T-helper 1 cell (primary cell): ENCODE data around the gene DENND1A.
"Not testable (repeated sequence)": the region's sequence is repeated elsewhere in the genome, so short reads cannot be mapped to it uniquely, and the experiment has no call there.

Experiments used
- DNase-seq, 5 donors: peaks; one replicate each; pipeline ENCODE4 v3.0.0-alpha.2; 2012 to 2020

The DENND1A gene

GRCh38 chr9:123400926-123401503 is 528.9 kb downstream of the DENND1A start:
- DNase-seq = no peak

DNA sequence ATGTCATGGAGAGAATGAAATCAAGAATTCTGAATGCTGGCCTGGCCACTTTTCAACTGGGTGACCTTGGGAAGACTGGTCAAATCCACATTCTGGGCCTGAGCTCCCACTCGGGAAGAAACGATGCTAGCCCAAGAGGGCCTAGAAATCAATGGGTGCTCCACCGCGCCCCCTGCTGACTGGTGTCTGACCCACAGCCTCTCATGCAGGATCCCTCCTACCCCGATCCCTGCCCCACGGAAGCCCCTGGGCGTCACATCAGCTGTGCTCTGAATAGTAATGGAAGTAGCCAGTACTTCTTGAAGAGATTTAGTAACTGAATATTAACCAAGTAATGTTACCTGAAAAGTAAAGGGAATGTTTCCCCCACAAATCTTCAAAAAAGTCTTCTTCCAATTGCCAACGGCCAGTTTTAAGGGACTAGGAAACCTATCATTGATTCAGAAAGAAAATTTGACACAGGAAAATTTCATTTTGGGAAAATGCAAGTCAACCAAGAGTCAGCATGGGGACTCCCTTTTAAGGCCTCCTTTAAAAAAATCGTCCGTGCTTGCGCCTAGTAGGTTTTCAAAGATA is 530.0 kb downstream of the DENND1A start:
- no peak for DNase-seq

- not testable (repeated sequence) for DNase-seq
These were observed 531.0 kb downstream of the DENND1A start for GRCh38 chr9:123398938-123399337.

GRCh38 chr9:123397975-123398374 is 532.0 kb downstream of the DENND1A start:
- no peak for DNase-seq

DNA sequence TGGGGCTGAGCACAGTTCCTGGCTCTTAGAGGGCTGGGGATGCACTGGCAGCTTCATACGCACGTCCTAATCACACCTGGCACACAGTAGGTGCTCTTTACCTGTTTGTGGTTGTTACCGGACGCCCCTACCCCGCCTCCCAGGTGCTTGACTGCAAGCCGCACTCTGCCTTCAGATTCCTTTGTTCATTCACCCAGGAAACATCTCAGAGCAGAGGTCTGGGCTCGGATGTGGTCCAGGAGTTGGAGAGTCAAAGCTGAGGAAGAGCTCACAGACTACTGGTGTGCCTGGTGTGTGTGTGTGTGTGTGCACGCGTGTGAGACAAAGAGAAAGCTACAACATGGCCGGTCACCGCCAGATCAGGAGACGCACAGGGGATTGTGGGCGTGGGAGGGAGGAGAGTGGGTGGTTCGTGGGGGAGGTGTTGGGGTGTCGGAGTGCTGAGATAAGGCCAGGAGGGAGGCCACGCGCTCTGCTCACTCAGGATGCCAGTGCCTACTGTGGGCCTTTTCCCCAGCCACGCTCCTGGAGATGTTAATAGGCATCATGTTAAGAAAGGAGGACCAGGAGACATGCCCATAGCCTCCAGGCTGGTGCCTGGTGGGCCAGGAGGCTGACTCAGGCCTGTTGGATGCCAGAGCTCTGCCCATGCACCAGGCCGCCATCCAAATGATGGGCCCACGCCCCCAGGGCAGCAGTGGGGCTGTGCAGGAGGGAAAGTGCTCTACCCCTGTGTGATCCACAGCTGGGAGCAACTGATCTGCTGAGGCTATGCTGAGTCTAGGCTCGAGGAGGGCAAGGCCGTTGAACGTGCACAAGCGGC is 534.0 kb downstream of the DENND1A start:
- no peak for DNase-seq

DNA sequence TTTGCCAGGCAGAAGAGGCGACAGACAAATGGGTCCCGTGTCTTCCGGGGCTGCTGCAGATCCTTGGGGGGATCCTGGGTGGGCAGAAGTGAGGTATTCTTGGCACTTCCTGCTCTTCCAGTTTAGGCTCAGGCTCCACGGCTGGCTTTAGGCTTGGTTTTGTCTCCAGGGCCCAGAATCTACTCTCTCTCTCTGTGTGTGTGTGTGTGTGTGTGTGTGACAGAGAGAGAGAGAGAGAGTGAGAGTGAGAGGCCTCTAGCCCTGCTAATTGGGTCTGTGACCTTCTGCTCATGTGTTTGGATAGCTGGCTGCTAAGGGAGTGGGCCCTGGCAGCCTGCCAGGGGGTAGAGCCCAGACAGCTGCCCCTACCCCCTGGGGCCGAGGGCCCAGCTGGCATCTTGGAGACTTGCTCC is 534.6 kb downstream of the DENND1A start:
- no peak for DNase-seq

DNA sequence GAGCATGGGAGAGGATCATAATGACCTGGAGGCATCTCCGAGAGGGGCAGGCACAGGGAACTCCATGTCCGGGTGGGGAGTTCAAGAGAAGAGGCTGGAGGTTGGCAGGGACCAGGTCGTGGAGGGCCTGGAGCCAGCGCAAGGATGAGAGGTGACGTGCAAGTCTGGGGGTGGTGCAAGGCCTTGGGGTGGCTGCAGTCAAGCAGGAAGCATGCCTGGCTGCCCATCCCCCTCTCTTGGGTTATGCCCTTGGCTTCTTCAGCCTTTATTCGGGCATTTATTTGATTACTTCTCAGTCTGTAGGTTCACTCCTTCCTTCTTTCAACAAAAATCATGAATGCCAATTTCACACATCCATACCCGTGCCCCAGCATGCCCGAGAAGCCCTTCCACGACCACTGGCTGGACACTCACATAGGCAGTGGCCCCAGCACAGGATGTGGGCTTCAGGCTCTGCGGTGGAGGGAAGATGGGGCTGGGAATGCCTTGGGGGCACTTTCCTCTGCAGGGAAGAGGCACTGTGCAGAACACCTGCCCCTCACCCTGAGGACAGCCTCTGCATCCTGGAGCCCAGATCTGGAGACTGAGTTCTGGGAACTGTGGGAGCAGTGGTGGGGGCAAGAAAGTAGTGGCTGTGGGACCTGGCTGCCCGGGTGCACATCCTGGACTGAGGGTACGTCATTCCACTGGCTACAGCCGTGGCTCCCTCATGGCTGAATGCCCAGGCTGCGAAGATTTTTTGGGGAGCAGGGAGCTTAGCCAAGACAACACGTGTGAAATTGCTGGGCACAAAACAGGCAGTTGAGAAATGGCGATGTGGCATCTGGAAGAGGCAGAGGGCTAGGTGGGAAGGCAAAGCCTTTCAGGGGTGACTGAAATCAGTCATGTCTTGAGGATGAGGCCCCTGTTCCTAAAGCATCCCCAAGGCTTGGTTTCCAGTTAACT is 535.4 kb downstream of the DENND1A start:
- DNase-seq = no peak

DNA sequence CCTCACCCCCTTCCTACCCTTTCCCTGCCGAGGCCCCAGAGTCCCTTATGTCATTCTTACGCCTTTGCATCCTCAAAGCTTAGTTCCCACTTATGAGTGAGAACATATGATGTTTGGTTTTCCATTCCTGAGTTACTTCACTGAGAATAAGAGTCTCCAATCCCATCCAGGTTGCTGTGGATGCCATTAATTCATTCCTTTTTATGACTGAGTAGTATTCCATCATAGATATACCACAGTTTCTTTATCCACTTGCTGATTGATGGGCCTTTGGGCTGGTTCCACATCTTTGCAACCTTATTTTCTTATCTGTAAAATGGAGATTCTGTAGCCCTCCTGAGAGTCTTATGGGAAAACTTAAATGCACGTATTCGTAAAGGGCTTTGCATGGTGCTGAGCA is 537.1 kb downstream of the DENND1A start:
- no peak for DNase-seq

DNA sequence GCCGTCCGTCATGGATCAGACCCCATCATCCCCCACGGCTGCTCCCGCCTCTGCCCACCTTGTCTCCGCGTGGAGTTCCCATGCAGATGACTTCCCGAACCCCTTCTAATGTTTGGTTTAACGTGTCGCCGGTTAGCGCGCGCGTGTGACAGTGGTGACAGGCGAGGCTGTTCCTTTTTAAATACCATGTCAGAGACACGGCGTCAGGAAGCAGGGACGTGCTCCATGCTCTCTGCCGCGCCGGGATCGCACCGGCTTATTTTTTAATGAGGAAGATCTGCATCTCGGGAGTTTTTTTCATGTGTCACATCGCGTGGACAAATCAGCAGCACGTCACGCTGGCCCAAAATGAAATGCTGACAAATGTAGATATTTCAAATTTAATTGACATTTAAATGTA is 538.0 kb downstream of the DENND1A start:
- no peak for DNase-seq

- no peak for DNase-seq
These were observed 538.7 kb downstream of the DENND1A start for GRCh38 chr9:123391233-123391632.

GRCh38 chr9:123390337-123391135 is 539.4 kb downstream of the DENND1A start:
- DNase-seq = no peak

- DNase-seq = no peak
These were observed 540.2 kb downstream of the DENND1A start for GRCh38 chr9:123389698-123390097.

DNA sequence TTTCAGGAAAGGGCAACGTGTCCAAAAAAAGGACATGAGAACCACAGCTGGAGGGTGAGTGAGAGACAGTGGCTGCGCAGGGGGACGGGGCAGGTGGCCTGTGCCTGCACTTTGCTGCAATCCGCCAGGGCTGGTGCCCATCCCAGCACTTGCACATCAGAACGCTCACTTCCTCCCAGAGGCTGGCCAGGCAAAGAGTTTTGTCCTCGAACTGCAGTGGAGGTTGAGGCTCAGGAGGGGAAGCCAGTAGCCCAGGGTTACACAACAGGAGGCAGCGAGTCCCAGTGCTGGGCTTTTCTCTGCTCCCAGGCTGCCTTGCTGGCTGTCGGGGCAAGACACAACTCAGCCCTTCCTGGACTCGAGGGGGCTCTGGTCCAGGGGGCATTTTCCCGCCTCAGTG is 540.9 kb downstream of the DENND1A start:
- DNase-seq = no peak

GRCh38 chr9:123387686-123388085 is 542.2 kb downstream of the DENND1A start:
- DNase-seq = no peak

DNA sequence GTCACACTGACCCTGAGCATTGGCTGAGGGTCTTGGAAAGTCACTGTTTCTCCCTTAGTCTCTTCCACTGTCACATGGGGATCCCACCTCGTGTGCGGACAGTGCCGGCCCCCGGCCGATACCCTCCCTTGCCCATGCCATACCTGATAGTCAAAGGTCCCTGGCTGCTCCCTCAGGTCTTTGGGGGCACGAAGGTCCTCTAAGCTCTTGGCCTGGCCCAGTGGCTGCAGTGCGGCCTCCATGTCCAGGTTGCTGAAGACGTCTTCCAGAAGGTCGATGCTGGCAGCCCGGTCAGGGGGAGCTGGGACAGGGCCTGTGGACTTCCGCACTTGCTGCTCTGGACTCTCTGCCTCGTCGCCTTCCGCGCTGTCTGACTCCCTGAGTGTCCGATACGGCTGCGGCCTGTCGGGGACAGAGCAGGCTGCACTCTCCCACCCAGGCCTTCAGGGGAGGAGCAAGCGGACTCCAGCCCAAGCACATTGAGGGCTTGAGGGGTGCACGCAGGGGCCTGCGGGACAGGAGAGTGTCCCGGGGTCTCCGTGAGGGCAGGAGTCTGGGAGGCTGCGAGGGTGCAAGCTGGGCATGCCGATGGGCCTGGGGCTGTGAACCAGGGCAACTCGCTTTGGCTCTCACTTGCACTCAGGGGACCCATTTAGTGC is 546.3 kb downstream of the DENND1A start:
- DNase-seq = no peak

DNA sequence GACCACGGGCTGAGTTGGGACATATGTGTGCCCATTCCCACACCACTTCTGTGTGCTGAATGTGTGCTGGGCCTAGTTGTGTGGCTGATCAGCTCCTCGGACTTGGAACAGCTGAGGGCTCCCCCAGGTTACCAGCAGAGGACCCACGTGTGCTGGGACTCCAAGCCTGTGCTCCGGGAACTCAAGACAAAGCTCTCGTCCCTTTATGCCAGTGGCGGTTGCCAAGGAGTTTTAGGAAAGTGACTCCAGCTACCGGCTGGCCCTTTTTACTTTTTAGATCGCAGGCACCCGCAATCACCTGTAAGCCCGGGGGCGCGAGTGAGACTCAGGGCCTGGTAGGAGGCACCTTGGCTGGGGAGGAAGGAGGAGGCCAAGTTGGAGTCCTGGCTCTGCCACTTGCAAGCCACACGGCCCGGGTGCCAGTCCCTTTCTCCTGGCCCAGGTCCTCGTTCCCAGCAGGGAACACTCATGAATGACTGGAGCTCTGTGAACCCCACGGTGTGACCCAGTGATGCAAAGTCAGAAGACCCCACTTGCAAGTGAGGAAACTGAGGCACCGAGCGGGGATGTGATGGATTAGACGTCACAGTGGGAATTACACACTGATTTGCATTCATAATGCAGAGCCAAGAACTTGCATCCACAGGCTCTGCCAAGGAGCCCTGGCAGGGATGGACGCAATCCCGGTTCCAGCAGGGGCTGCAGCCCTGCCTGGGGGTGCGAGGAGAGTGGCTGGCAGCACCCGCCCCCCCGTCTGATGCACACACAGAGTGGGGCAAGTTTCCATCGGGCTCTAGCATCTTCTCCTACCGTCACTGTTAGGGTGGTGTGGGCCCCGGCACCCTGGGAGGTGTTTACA is 547.0 kb downstream of the DENND1A start:
- DNase-seq = no peak

DNA sequence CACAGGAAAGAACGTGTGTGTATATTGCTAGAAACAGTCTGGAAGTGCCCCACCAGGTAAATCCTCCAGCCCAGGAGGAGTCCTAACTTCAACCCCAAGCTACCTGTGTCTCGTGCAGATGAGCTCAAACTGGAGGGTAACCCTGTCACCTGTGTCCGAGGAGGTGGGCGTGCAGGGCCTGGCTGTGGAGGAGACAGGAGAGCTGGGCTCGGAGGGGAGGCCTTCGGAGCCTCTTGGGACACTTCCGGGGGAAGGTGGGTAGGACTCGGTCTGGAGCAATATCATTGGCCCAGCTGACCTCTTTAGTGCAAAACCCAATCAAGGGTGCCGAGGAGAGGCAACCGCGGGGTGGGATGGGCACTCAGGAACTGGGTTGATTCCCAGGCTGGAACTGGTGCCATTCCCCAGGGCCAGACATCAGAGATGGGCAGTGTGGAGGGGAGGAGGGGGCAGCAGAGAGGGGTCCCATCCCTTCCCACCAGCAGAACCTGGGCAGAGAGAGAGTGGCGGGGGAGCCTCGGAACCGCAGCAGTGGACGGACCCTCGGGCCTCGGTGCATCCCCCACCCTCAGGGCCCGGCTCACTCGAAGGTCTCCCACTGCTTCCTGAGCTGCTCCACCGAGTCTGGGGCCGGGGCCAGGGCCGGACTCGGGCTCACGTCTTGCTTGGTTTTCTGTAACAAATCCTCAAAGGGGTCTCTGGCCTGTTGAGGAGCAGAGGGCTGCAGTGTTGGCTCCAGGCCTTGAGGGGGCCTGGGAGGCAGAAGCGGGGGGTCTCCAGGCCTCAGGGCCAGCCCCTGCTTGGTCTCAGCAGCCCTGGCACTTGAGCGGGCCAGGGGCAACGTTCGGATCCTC is 548.8 kb downstream of the DENND1A start:
- no peak for DNase-seq

- DNase-seq = no peak
These were observed 550.8 kb downstream of the DENND1A start for GRCh38 chr9:123378956-123379660.

GRCh38 chr9:123378025-123378424 is 551.9 kb downstream of the DENND1A start:
- no peak for DNase-seq
